ENCODE measurements around the gene PARVG.
"Not testable (repeated sequence)": the region's sequence is repeated elsewhere in the genome, so short reads cannot be mapped to it uniquely, and the experiment has no call there.

PARVG gene

DNA sequence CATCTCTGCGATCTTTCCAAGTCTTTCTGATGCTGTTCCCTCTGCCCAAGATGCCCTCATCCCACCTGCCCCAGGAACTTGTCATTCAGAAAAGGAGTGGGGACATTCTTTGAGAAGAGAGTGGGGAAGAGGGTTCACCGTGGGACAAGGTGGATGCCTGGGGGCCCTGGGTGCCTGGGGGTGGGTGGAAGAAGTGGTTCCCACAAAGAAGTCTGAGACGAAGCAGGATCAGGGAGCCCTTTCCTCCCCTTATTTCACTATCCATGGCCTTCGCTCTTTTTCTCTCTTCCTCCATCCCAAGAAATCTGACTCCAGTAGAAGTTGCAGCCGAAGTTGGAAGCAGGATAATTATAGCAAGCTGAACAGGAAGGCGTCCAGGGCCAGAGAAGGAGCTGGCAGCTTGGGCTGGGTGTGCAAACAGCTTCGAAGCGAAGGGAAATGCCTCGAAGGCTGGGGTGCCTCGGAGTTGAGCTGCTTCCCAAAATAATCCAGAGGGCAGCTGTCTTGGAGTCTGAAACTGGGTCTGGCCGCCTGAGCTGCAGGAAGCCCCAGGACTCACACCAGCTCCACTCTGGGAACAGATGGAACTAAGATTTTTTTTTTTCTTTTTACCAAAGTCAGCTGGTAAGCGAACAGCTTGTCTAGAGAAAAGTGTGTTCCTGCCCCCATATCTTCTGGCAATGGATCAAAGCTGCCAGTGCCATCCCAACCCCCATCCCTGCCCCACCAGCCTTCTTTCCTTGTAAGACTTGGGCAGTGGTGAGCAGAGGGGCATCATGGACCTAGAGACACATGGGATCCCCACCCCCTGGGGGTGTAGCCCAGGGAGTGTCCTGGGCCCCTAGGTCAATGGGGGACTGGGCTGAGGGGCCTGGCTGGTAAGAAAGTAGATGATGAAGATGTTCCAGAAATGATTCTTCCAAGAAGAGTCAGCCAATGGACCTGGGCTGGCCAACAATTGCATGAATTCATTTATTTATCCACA is 31.5 kb downstream of the PARVG start:
- DNase-seq (ENCODE audit: low read depth), result no peak

GRCh38 chr22:44212936-44213335 is 32.2 kb downstream of the PARVG start:
- no peak for DNase-seq (ENCODE audit: low read depth)

GRCh38 chr22:44213489-44214043 is 32.8 kb downstream of the PARVG start:
- DNase-seq (ENCODE audit: low read depth), result no peak

DNA sequence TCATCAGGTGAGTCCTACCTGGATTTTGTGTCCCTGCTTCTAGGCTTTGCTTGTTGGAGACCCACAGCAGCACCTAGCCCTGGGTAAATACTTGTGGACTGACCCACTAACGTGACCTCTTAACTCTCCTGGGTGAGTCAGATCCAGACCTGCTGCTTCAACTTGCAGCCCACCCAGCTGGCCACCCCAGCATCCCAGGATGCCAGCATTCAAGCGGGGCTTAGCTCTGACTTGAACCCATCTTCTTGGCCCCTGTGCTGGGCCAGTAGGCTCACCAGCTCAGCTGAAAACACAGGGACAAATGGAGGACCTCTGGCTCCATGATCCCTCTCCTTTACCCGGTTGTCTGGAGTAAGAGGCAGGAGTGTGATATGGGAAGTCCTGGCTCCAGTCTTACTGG is 33.5 kb downstream of the PARVG start:
- DNase-seq (ENCODE audit: low read depth), result no peak

- no peak for DNase-seq (ENCODE audit: low read depth)
Measured at GRCh38 chr22:44214764-44215163, 34.0 kb downstream of the PARVG start.

DNA sequence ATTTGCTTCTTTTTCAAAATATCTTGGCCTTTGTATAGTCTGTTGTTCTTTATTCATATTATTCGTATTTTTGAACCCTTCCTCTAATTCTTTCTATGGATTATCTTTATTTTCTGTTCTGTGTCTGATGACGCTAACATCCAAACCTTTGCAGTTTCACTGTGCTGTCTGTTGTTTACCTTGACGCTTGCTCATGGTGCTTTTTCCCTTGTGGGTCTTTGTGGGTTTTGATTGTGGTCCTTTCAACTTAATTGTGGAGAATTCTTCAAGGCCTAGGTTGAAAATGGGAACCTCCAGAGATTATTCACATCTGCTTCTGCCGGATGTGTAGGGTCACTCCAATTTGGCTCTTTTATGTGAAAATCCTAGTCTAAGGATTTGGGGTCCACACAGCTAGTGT is 34.6 kb downstream of the PARVG start:
- DNase-seq (ENCODE audit: low read depth), result no peak

DNA sequence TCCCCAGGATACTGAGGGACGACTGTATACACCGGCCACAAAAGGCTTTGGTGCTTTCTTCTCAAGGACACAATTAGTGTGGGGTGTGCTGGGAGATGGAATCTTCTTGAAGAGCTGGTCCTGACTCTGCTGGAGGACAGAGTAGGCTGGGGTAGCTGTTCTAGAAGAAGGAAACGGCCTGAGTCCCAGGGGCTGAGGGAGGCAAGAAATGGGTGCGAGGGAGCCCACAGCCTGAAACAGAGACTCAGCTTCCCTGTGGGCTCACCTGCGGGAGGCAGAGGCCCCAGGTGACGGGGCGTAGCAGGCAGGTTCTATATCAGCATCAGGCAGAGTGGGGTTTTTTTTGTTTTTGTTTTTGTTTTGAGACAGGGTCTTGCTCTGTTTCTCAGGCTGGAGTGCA is 36.6 kb downstream of the PARVG start:
- no peak for DNase-seq (ENCODE audit: low read depth)

DNA sequence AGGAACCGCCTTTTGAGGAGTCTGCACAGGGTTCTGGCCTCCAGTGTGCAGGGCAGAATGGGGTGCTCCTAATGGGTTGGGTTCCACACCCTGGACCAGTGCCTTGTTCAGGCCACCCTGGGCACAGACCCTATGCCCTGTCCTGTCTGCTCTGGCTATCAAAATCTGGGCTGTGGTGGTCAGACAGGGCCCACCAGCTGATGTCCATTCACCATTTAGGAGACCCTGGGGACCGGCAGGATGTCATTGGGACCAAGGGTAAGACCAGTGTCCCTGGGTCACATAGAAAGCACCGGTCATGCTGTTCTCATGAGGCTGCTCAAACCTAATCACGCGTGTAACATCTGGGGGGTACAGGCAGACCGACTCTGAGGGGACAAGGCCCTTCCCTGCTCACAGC is 37.3 kb downstream of the PARVG start:
- DNase-seq (ENCODE audit: low read depth), result no peak

GRCh38 chr22:44219101-44219870 is 38.6 kb downstream of the PARVG start:
- no peak for DNase-seq (ENCODE audit: low read depth)

DNA sequence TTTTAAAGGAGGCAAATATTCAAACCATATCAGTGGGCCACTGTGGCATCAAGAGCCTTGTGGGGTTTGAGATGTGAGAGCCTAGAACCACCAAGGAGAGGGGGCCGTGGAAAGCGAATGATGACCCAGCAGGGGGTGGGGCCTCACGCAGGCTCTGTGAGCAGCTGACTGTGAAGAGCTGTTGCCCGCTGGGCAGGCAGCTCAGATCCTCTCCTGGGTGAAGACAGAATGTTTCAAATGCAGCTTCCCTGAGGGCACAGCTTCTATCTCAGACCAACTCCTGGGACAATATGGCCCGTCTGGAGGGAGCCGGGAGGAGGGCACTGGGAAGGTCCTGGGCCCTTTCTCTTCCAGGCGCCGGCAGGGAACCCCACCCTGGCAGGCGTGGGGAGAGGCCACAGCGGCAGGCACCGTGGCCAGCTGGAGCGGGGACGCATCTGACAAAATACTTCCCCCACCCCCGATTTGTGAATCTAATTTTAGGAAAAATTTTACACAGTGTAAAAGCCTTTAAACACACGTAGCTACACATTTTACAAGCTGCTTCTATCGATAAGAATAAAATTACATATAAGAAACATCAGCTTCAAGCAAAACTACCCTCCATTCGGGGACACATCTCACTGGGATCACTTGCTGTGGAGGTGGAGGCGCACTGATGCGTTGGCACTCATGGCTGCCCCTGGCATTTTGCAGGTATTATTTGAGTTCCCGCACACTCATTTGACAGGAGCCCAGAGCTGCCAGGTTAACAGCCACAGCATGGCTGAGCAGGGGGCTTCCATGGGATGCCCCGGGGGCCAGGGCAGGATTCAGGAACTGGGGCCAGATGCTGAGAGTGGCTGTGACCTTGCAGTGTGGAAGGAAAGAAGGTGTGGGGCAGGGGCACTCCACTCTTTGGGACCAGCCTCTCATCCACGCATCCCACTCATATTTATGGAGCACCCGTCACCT is 40.3 kb downstream of the PARVG start:
- no peak for DNase-seq (ENCODE audit: low read depth)

- DNase-seq (ENCODE audit: low read depth), result no peak
Measured at GRCh38 chr22:44221710-44222475, 41.2 kb downstream of the PARVG start.

DNA sequence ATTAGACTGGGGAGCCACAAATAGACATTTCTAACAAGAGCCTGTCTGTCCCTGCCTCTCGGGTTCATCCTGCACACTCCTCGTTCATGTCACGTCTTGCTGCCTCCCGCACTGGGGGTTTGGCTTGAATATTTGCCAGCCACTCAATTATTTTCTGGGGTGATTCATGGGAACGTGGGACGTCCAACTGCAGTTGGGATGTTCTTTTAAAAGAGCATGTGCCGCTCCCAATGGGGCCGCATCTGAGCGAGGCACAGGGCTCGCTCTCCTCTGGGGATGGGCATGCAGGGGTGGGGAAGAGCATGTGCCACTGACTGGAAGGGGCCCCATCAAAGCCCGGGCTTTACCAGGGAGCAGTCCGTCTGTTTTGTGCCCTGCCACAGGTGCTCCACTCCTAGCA is 43.4 kb downstream of the PARVG start:
- no peak for DNase-seq (ENCODE audit: low read depth)

DNA sequence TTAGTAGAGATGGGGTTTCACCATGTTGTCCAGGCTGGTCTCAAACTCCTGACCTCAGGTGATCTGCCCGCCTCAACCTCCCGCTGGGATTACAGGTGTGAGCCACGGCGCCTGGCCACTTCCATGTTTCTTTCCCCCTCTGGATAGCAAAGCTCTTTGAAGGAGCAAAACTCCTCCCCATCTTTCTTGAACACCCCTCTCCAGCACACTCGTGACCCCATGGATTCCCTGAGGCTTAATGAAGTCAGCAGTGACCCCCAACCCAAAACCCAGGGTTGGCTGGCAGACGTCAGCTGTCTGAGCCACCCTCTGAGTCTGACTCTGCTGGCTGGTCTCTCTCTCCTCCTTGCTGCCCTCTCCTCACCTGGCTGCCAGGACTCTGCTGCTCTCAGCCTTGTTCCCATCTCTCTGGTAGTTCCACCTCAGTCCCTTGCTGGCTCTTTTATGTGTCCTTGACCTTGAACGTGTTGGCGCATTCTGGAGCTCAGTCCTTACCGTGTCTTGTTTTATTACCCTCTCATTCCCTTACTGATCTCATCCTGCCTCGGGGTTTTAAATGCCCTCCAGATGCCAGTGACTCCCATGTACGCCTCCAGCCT is 44.5 kb downstream of the PARVG start:
- DNase-seq (ENCODE audit: low read depth), result no peak

DNA sequence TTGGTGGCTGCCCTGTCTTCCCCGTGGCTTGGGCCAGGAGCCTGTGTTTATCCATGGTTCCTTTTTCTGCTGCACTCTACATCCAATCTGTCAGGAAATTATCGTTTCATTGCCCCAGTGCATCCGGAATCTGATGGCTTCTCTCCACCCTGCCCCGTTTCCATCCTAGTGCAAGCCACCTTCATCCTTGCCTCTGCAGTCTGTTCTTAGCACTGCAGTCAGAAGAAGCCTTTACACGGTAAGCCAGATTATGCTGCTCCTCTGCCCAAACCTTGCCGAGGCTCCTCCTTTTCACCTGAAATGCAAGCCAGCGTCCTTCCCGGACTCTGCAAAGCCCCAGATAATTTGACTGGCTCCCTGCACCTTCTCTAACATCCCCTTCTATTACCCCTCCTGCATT is 45.1 kb downstream of the PARVG start:
- DNase-seq (ENCODE audit: low read depth), result no peak

GRCh38 chr22:44229331-44229730 is 48.6 kb downstream of the PARVG start:
- DNase-seq (ENCODE audit: low read depth), result no peak

- DNase-seq (ENCODE audit: low read depth), result no peak
Measured at GRCh38 chr22:44229809-44230208, 49.1 kb downstream of the PARVG start.

DNA sequence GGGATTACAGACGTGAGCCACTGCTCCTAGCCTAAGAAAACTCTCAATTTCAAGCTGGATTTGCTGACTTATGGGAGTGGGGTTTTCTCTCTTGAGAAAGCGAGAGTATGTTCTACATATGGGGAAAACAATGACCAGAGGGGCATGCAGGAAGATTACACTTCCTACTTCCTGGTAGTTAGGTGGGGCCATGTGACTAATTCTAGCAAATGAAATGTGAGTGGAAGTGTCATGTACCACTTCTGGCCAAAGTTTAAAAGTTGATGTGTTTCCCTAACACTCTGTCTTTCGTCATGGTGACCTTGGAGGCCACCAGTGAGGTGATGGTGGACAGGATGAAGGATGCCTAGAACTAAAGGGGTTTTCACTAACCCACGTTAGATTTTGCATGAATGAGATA is 50.5 kb downstream of the PARVG start:
- no peak for DNase-seq (ENCODE audit: low read depth)

DNA sequence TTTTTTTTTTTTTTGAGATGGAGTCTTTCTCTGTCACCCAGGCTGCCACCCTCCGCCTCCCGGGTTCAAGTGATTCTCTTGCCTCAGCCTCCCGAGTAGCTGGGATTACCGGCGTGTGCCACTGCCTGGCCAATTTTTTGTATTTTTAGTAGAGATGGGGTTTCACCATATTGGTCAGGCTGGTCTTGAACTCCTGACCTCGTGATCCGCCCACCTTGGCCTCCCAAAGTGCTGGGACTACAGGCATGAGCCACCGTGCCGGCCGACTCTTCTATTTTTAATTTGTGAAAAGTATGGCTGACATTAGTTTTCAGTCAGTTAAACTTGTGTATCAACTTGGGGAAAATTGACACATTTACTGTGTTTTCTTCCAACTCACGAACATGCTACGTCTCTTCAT is 53.6 kb downstream of the PARVG start:
- DNase-seq (ENCODE audit: low read depth), result not testable (repeated sequence)

GRCh38 chr22:44237290-44237689 is 56.6 kb downstream of the PARVG start:
- DNase-seq (ENCODE audit: low read depth), result no peak

DNA sequence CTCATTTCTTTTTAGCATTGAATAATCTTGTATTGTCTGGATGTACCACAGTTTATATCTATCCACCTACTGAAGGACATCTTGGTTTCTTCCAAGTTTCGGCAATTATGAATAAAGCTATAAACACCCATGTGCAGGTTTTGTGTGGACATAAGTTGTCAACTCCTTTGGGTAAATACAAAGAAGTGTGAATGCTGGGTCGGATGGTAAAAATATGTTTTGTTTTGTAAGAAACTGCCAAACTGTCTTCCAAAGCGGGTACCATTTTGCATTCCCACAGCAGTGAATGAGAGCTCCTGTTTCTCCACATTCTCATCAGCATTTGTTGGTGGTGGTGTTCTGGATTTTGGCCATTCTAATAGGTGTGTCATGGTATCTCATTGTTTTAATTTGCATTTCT is 60.4 kb downstream of the PARVG start:
- DNase-seq (ENCODE audit: low read depth), result not testable (repeated sequence)
